ENCODE data around the gene AP3S2. TPM values are rescaled to one million over a fixed set of nuclear protein-coding genes. Genes with fewer than 3 reads are reported as not detected.

Gene AP3S2
- total RNA-seq, 1 donor from 2014 or later: 36.4 TPM

DNA sequence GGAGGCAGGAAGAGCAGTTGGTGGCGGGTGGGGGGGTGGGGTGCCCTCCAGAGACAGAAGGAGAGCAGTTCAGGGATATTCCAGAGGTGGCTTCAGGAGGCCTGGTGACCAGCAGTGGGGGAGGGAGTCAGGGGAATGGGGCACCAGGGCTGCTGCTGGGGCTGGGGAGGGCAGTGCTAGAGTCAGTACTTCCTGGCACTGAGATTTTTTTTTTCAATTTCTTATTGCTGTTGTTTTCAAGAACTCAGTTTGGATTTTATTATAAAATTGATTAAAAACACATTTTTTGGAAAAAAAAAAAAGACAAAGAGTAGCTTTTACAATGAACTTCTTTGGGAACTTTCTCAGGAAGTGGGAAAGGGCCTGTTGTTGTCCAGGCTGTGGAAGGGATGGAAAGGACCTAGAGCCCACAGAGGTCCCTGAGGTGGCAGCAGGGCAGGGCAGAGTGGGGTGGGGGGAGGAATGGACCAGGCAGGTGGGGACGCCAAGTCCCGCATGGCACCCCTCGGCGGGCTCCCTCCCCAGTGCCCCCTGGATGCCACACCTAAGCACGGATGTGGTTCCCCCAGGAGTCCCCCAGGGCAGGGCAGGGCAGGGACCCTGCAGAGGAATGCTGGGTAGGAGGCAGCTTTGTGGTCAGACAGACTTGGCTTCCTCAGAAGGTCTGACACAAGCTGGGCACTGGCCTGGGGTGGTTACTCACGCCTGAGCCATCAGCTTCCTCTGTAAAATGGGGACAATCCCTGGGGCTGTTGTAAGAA is 70.7 kb downstream of the AP3S2 start:
- ATAC-seq (ENCODE audit: low read depth): no peak
- CTCF ChIA-PET: no interaction called here

DNA sequence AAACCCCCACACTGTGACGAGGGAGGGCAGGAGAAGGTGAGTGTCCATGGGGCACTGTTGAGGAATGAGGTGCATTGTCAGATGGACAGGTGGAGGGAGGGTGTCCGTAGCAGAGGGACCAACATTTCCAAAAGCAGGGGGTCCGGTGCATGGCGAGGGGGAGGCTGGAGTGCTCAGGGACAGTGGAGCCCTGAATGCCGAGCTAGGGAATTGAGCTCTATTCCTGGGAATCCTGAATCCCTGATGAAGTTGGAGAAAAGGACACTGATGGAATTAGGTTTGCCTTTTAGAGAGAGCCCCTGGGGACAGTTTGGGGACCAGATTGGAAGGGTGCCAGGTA is 71.2 kb downstream of the AP3S2 start:
- Mint-ChIP-seq H3K4me3 (no peak overlapping the region), H3K27me3 (peaks cover 20% of the 10 kb centered on the region), H3K9me3 (no peaks in the 10 kb centered on the region), H3K4me1 (peaks cover 14% of the 10 kb centered on the region), H3K27ac (no peak overlapping the region), H3K36me3 (ENCODE audit: low read depth) (no peaks in the 10 kb centered on the region)
- TF ChIP-seq, protein P1, sequence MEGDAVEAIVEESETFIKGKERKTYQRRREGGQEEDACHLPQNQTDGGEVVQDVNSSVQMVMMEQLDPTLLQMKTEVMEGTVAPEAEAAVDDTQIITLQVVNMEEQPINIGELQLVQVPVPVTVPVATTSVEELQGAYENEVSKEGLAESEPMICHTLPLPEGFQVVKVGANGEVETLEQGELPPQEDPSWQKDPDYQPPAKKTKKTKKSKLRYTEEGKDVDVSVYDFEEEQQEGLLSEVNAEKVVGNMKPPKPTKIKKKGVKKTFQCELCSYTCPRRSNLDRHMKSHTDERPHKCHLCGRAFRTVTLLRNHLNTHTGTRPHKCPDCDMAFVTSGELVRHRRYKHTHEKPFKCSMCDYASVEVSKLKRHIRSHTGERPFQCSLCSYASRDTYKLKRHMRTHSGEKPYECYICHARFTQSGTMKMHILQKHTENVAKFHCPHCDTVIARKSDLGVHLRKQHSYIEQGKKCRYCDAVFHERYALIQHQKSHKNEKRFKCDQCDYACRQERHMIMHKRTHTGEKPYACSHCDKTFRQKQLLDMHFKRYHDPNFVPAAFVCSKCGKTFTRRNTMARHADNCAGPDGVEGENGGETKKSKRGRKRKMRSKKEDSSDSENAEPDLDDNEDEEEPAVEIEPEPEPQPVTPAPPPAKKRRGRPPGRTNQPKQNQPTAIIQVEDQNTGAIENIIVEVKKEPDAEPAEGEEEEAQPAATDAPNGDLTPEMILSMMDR (IDR thresholded peaks at IDR 0.05): no peak
- CTCF ChIA-PET: no interaction called here
- ATAC-seq (ENCODE audit: low read depth) (no peak), DNase-seq (no peak)
- intact Hi-C loops (cut with micrococcal nuclease): no loop called here
- POLR2A ChIA-PET: interaction anchor here (0.7 kb wide), 1 partner anchor 16 kb away, joined by 3 read pairs; no protein-coding TSS in a partner anchor

More for the DNA sequence above, 70.7 kb downstream of the AP3S2 start:
- TF ChIP-seq, protein P1 (IDR thresholded peaks at IDR 0.05): no peak
- no peak overlapping the region for H3K4me3 Mint-ChIP-seq
- peaks cover 16% of the 10 kb centered on the region for H3K27me3 Mint-ChIP-seq
- no peak overlapping the region for H3K27ac Mint-ChIP-seq
- H3K36me3 Mint-ChIP-seq (ENCODE audit: low read depth): no peaks in the 10 kb centered on the region
- peaks cover 14% of the 10 kb centered on the region for H3K4me1 Mint-ChIP-seq
- intact Hi-C loops (cut with micrococcal nuclease): no loop called here
- POLR2A ChIA-PET: interaction anchor here (0.7 kb wide), 1 partner anchor 16 kb away, joined by 3 read pairs; no protein-coding TSS in a partner anchor
- DNase-seq: no peak
- H3K9me3 Mint-ChIP-seq: no peaks in the 10 kb centered on the region

DNA sequence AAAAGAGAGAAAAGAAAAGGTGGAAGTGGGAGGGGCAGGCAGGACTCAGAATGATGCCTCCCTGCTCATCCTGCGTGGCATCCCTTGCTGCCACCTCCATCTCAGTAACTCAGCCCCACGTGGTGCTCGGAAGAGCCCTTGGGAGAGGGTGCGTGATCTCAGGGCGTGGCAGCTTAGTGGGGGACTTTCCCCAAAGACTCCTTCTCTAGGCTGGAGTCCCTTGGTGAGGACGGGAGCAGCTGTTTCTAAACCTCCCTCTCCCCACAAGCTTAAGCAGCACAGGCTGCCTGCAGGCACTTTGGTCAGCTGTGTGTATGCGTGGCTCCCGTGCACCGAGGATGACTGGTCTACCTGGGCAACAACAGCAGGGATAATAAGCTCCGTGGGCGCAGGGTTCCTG is 71.8 kb downstream of the AP3S2 start:
- peaks cover 20% of the 10 kb centered on the region for H3K27me3 Mint-ChIP-seq
- TF ChIP-seq, protein P1 (IDR thresholded peaks at IDR 0.05): no peak
- DNase-seq (no peak), ATAC-seq (ENCODE audit: low read depth) (peak; percentile 49)
- no peaks in the 10 kb centered on the region for H3K36me3 Mint-ChIP-seq (ENCODE audit: low read depth)
- no peak overlapping the region for H3K4me3 Mint-ChIP-seq
- H3K4me1 Mint-ChIP-seq: peaks cover 14% of the 10 kb centered on the region
- peak overlapping the region; percentile 13 for H3K27ac Mint-ChIP-seq
- CTCF ChIA-PET: no interaction called here
- POLR2A ChIA-PET: no interaction called here
- H3K9me3 Mint-ChIP-seq: no peaks in the 10 kb centered on the region
- intact Hi-C loops (cut with micrococcal nuclease): no loop called here

DNA sequence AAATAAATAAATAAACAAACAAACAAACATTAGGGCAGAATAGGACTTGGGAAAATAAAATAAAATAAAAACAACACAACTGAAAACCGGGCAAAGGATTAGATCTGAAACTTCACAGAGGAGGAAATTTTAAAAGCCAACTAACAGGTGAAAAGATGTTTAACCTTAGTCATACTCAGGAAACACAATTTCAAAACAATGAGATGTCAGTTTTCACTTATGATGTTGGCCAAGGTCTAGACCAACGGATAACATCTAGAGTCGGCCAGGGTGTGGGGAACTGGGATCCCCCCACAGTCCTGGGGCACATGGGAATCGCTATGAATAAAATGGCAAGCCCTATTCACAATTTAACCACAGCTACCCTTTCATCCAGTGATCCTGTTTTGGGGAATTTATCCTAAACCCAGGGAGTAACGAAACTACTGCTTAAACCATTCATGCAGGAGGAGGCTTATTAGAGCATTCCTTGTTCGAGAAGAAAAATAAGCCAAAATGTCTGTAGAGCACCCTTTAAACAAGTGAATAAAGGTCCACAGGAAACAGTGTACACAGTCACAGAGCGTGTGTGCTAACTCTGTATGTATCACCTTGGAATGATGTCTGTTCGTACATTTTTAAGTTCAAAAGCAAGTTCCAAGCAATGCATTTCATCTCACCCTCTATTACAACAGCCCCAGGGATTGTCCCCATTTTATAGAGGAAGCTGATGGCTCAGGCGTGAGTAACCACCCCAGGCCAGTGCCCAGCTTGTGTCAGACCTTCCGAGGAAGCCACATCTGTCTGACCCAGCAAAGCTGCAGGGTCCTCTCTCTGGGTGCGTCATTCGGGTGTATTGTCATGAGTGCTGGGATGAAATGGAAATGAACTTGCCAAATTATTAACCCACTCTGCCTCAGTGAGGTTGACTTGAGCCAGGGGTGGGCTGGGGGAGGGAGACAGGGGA is 72.9 kb downstream of the AP3S2 start:
- DNase-seq: no peak

More for the DNA sequence above, 72.9 kb downstream of the AP3S2 start:
- ATAC-seq (ENCODE audit: low read depth): no peak
- TF ChIP-seq, protein P1 (IDR thresholded peaks at IDR 0.05): no peak
- H3K27me3 Mint-ChIP-seq: peaks cover 27% of the 10 kb centered on the region
- H3K36me3 Mint-ChIP-seq (ENCODE audit: low read depth): no peaks in the 10 kb centered on the region
- intact Hi-C loops (cut with micrococcal nuclease): no loop called here
- H3K4me1 Mint-ChIP-seq: peaks cover 14% of the 10 kb centered on the region
- H3K4me3 Mint-ChIP-seq: no peak overlapping the region
- no peak overlapping the region for H3K27ac Mint-ChIP-seq
- CTCF ChIA-PET: no interaction called here
- POLR2A ChIA-PET: no interaction called here
- no peaks in the 10 kb centered on the region for H3K9me3 Mint-ChIP-seq
